HEK293 (cell line): ENCODE results near the gene TIAM1.

Experiments
- CTCF ChIA-PET: fragments of 350-600 bp; formaldehyde crosslinking; extraction: SDS; loops from one replicate; lab custom pipeline; 2021; ENCODE audit warnings: antibody characterized with exemption; lab: Yijun Ruan, JAX
- POLR2A ChIA-PET: fragments of 300-600 bp; formaldehyde crosslinking; extraction: SDS; loops from one replicate; lab custom pipeline; 2020; ENCODE audit warnings: antibody characterized with exemption, inconsistent platforms; lab: Yijun Ruan, JAX
- H3K27ac ChIP-seq: fragments of 200-500 bp; sonication (Bioruptor generic); 2 replicates; pipeline ENCODE4 v1.5.1; 2014; ENCODE audit warnings: low read depth, low read length, control low read depth, inconsistent platforms; ENCODE audit errors: extremely low read depth
- H3K36me3 ChIP-seq, 2 experiments: fragments of 200-500 bp in 1 of 2; sonication (Bioruptor generic) in 1 of 2; 1 replicate in 1 of 2; 2 replicates in 1 of 2; pipeline ENCODE4 v1.5.1; 2014 to 2017; ENCODE audit warnings: inconsistent platforms in 2 of 2, low read length in 2 of 2; ENCODE audit not compliant: control insufficient read depth in 2 of 2, insufficient read depth in 1 of 2
- H3K4me1 ChIP-seq: fragments of 200-500 bp; sonication (Bioruptor generic); 2 replicates; pipeline ENCODE4 v1.5.1; 2014; ENCODE audit warnings: mild to moderate bottlenecking, low read length, inconsistent platforms; ENCODE audit not compliant: control insufficient read depth, insufficient read depth
- H3K4me3 ChIP-seq: 2 replicates; pipeline ENCODE4 v1.5.1; 2011; ENCODE audit warnings: low read depth, mild to moderate bottlenecking, control low read depth, low read length, moderate library complexity
- H3K9me3 ChIP-seq: fragments of 200-500 bp; sonication (Bioruptor generic); 2 replicates; pipeline ENCODE4 v1.5.1; 2014; ENCODE audit warnings: low read depth, low read length, inconsistent platforms; ENCODE audit not compliant: control insufficient read depth, insufficient read depth
- BCL6B ChIP-seq: fragments of 450-650 bp; formaldehyde crosslinking; IDR thresholded peaks from 2 replicates; pipeline ENCODE4 v1.5.1; 2017; ENCODE audit warnings: missing biosample characterization, missing genetic modification characterization
- GLI2 ChIP-seq: fragments of 450-650 bp; formaldehyde crosslinking; IDR thresholded peaks from 2 replicates; pipeline ENCODE4; 2017; ENCODE audit warnings: missing biosample characterization, missing genetic modification characterization, low read depth, borderline replicate concordance
- OSR2 ChIP-seq: fragments of 450-650 bp; formaldehyde crosslinking; IDR thresholded peaks from 2 replicates; pipeline ENCODE4 v1.5.1; 2016; ENCODE audit warnings: missing biosample characterization, missing genetic modification characterization
- TSHZ1 ChIP-seq: fragments of 450-650 bp; formaldehyde crosslinking; IDR thresholded peaks from 2 replicates; pipeline ENCODE4 v1.5.1; 2016; ENCODE audit warnings: missing biosample characterization, missing genetic modification characterization, borderline replicate concordance
- ZBTB20 ChIP-seq: fragments of 450-650 bp; formaldehyde crosslinking; IDR thresholded peaks from 2 replicates; pipeline ENCODE4 v1.5.1; 2016; ENCODE audit warnings: missing biosample characterization, missing genetic modification characterization
- ZBTB26 ChIP-seq: fragments of 450-650 bp; formaldehyde crosslinking; optimal IDR thresholded peaks from 2 replicates; pipeline ENCODE3; 2016; ENCODE audit warnings: missing biosample characterization, mild to moderate bottlenecking, missing genetic modification characterization
- ZBTB8A ChIP-seq: fragments of 450-650 bp; formaldehyde crosslinking; IDR thresholded peaks from 2 replicates; pipeline ENCODE4 v1.5.1; 2016; ENCODE audit warnings: missing biosample characterization, missing genetic modification characterization
- ZNF133 ChIP-seq: fragments of 450-650 bp; formaldehyde crosslinking; IDR thresholded peaks from 2 replicates; pipeline ENCODE4 v1.5.1; 2016; ENCODE audit warnings: missing biosample characterization, missing genetic modification characterization
- ZNF19 ChIP-seq: fragments of 450-650 bp; formaldehyde crosslinking; IDR thresholded peaks from 2 replicates; pipeline ENCODE4; 2016; ENCODE audit warnings: missing biosample characterization, missing genetic modification characterization, low read depth
- ZNF211 ChIP-seq: fragments of 450-650 bp; formaldehyde crosslinking; IDR thresholded peaks from 2 replicates; pipeline ENCODE4 v1.5.1; 2016; ENCODE audit warnings: low read depth, missing biosample characterization, missing genetic modification characterization
- ZNF23 ChIP-seq: fragments of 450-650 bp; formaldehyde crosslinking; IDR thresholded peaks from 2 replicates; pipeline ENCODE4 v1.5.1; 2016; ENCODE audit warnings: missing biosample characterization, missing genetic modification characterization, borderline replicate concordance
- ZNF311 ChIP-seq: fragments of 450-650 bp; formaldehyde crosslinking; IDR thresholded peaks from 2 replicates; pipeline ENCODE4 v1.5.1; 2017; ENCODE audit warnings: missing biosample characterization, missing genetic modification characterization, borderline replicate concordance
- ZNF335 ChIP-seq: fragments of 450-650 bp; formaldehyde crosslinking; conservative IDR thresholded peaks from 2 replicates; pipeline ENCODE4 v1.5.1; 2016; ENCODE audit warnings: missing biosample characterization, missing genetic modification characterization
- ZNF362 ChIP-seq: fragments of 450-650 bp; formaldehyde crosslinking; IDR thresholded peaks from 2 replicates; pipeline ENCODE4 v1.5.1; 2016; ENCODE audit warnings: missing biosample characterization, missing genetic modification characterization
- ZNF37A ChIP-seq: fragments of 450-650 bp; IDR thresholded peaks from 2 replicates; pipeline ENCODE4 v1.5.1; 2018; ENCODE audit warnings: missing biosample characterization, missing genetic modification characterization
- ZNF510 ChIP-seq: fragments of 450-650 bp; formaldehyde crosslinking; IDR thresholded peaks from 2 replicates; pipeline ENCODE4 v1.5.1; 2018; ENCODE audit warnings: mild to moderate bottlenecking, missing genetic modification characterization, missing biosample characterization; ENCODE audit not compliant: insufficient replicate concordance
- ZNF518A ChIP-seq: fragments of 450-650 bp; formaldehyde crosslinking; conservative IDR thresholded peaks from 2 replicates; pipeline ENCODE4 v1.5.1; 2016; ENCODE audit warnings: low read depth, missing biosample characterization, missing genetic modification characterization
- ZNF555 ChIP-seq: fragments of 450-650 bp; formaldehyde crosslinking; conservative IDR thresholded peaks from 2 replicates; pipeline ENCODE4 v1.5.1; 2017; ENCODE audit warnings: missing biosample characterization, mild to moderate bottlenecking, missing genetic modification characterization, inconsistent platforms
- ZNF571 ChIP-seq: fragments of 450-650 bp; formaldehyde crosslinking; IDR thresholded peaks from 2 replicates; pipeline ENCODE4 v1.5.0; 2017; ENCODE audit warnings: missing biosample characterization, missing genetic modification characterization
- ZNF585B ChIP-seq: fragments of 450-650 bp; formaldehyde crosslinking; IDR thresholded peaks from 2 replicates; pipeline ENCODE4 v1.5.1; 2016; ENCODE audit warnings: missing biosample characterization, missing genetic modification characterization
- ZNF623 ChIP-seq: fragments of 450-650 bp; formaldehyde crosslinking; IDR thresholded peaks from 2 replicates; pipeline ENCODE4 v1.5.1; 2016; ENCODE audit warnings: missing biosample characterization, missing genetic modification characterization
- ZNF664 ChIP-seq: fragments of 450-650 bp; formaldehyde crosslinking; IDR thresholded peaks from 2 replicates; pipeline ENCODE4 v1.5.1; 2016; ENCODE audit warnings: missing biosample characterization, missing genetic modification characterization
- ZNF707 ChIP-seq: fragments of 450-650 bp; formaldehyde crosslinking; IDR thresholded peaks from 2 replicates; pipeline ENCODE4 v1.5.1; 2016; ENCODE audit warnings: missing biosample characterization, missing genetic modification characterization
- ZXDB ChIP-seq: fragments of 450-650 bp; formaldehyde crosslinking; IDR thresholded peaks from 2 replicates; pipeline ENCODE4 v1.5.1; 2016; ENCODE audit warnings: missing biosample characterization, missing genetic modification characterization

Gene TIAM1

GRCh38 chr21:31354122-31354521 lies 10.1 kb upstream of the TIAM1 start (continued):
- TF ChIP-seq ZNF362 (tag by site-specific recombination) (no peak), ZBTB8A (tag by site-specific recombination) (no peak), ZNF623 (tag by site-specific recombination) (no peak), ZBTB20 (tag by site-specific recombination) (no peak), ZNF335 (tag by site-specific recombination) (no peak), GLI2 (tag by site-specific recombination) (no peak), ZXDB (tag by site-specific recombination) (no peak), OSR2 (tag by site-specific recombination) (no peak), ZNF518A (tag by site-specific recombination) (no peak), ZNF19 (tag by site-specific recombination) (no peak)
- TF ChIP-seq, all 188 proteins: peak for 0

GRCh38 chr21:31352836-31353235 lies 8.8 kb upstream of the TIAM1 start:
- Histone ChIP-seq H3K9me3 (no peaks in the 10 kb centered on the region), H3K36me3 (no peaks in the 10 kb centered on the region), H3K27ac (no peak overlapping the region), H3K4me3 (no peak overlapping the region), H3K4me1 (peaks cover 12% of the 10 kb centered on the region)
- TF ChIP-seq ZNF23 (tag by site-specific recombination) = no peak
- TF ChIP-seq ZNF571 (tag by site-specific recombination) = no peak
- TF ChIP-seq ZNF37A = no peak
- no peak for TF ChIP-seq ZNF664
- TF ChIP-seq ZNF311 (tag by site-specific recombination) = no peak
- no peak for TF ChIP-seq ZBTB26 (tag by site-specific recombination)
- no peak for TF ChIP-seq ZNF133
- TF ChIP-seq ZNF707 (tag by site-specific recombination) = no peak
- no peak for TF ChIP-seq TSHZ1 (tag by site-specific recombination)
- no peak for TF ChIP-seq ZNF510 (tag by site-specific recombination)
- no peak for TF ChIP-seq BCL6B (tag by site-specific recombination)
- TF ChIP-seq ZNF211 (tag by site-specific recombination) = no peak
- TF ChIP-seq ZNF555 (tag by site-specific recombination) = no peak
- TF ChIP-seq ZNF585B (tag by site-specific recombination) = no peak
- ChIA-PET POLR2A (interaction anchor here (0.7 kb wide), 1 partner anchor 13 kb away, joined by 5 read pairs; no protein-coding TSS in a partner anchor), CTCF (interaction anchor here (0.6 to 0.9 kb wide), 3 partner anchors 10 to 71 kb away, joined by 3 to 4 read pairs (median 3); no protein-coding TSS in a partner anchor)
